ENCODE measurements around the gene OR10V1.

DNA sequence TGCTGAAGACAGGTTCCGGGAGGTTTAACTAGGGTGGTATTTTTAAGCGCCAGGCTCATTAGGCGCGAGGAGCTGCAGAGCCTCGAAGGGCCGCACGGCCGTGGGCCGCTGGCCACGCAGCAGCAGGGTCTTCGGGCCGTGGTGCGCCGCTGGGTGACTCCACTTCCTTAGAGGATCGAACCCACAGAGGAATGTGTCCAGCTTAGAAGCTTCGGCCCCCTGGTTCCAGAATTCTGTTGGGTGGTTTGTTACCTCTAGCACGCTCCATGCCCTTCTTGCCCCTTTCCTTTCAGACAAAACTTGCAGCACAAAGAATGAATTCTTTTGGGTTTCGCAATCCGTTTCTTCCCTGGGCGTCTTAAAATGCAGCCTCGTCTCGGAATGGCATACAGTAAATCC lies 44.0 kb downstream of the OR10V1 start:
- TF ChIP-seq, protein P1, sequence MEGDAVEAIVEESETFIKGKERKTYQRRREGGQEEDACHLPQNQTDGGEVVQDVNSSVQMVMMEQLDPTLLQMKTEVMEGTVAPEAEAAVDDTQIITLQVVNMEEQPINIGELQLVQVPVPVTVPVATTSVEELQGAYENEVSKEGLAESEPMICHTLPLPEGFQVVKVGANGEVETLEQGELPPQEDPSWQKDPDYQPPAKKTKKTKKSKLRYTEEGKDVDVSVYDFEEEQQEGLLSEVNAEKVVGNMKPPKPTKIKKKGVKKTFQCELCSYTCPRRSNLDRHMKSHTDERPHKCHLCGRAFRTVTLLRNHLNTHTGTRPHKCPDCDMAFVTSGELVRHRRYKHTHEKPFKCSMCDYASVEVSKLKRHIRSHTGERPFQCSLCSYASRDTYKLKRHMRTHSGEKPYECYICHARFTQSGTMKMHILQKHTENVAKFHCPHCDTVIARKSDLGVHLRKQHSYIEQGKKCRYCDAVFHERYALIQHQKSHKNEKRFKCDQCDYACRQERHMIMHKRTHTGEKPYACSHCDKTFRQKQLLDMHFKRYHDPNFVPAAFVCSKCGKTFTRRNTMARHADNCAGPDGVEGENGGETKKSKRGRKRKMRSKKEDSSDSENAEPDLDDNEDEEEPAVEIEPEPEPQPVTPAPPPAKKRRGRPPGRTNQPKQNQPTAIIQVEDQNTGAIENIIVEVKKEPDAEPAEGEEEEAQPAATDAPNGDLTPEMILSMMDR (IDR thresholded peaks at IDR 0.05), result peak in 2 of 12 donors; percentile 7 to 11
- no peak for TF ChIP-seq POLR2A (IDR thresholded peaks at IDR 0.05)

Measured in heart left ventricle (tissue), 13 donors.